Measurements from ENCODE around the gene KLHL6. TPM values are rescaled to one million over a fixed set of nuclear protein-coding genes. Genes with fewer than 3 reads are reported as not detected.

The KLHL6 gene
- total RNA-seq = 0.26 and 0.33 TPM in 2 replicates

DNA sequence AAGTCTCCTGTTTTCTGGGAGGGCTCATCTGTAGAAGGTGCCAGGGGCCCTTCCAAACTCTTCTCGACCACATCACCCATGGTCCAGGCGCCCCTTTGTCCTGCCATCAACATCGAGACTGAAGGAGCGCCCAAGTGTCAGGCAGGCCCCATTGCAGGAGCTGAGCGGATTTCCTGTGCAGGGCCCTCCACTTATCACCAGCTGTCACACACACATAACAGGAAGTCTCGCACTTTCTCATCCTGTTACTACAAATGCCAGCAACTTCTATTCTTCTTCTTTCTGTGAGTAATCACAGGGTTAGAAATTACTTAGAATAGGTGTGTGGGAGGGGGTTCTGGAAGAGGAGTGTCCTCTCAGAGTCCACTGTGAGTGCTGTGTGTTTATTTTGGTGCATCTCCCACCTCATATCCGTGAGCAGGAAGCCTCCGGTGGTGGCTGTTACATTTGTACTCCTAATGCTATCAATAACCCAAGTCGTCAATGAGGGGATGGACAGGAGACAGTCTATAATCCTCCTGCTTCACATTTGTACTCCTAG lies at the start of gene KLHL6:
KLHL6 (minus strand) TSS at position 166 of the 541 bp plus-strand sequence; CDS start at position 113, 53 bp downstream.

Other genes with a start within 250 kb of the KLHL6 start
- 0.09 and 0.11 TPM in 2 replicates for gene MCF2L2, start 127.1 kb downstream of the KLHL6 start, total RNA-seq
- 106 and 143 TPM in 2 replicates for gene KLHL24, start 79.9 kb upstream of the KLHL6 start, total RNA-seq
- 28.6 and 31.0 TPM in 2 replicates for gene YEATS2, start 142.1 kb upstream of the KLHL6 start, total RNA-seq